Parathyroid adenoma (tissue), 2 donors: ENCODE data around the gene PTPRD.

Source experiments
- H2AFZ ChIP-seq: fragments of 300-600 bp; sonication (generic); one replicate; pipeline ENCODE4 v1.7.0; 2017; ENCODE audit warnings: antibody characterized with exemption, mild to moderate bottlenecking
- H3K27ac ChIP-seq: fragments of 300-600 bp; sonication (generic); one replicate; pipeline ENCODE4 v1.7.0; 2017
- H3K27me3 ChIP-seq: fragments of 300-600 bp; sonication (generic); one replicate; pipeline ENCODE4 v1.7.0; 2017; ENCODE audit warnings: low read length; ENCODE audit not compliant: control insufficient read depth, insufficient read depth
- H3K36me3 ChIP-seq: fragments of 300-600 bp; sonication (generic); one replicate; pipeline ENCODE4 v1.7.0; 2017; ENCODE audit warnings: low read length; ENCODE audit not compliant: control insufficient read depth, insufficient read depth
- H3K4me1 ChIP-seq: fragments of 300-600 bp; sonication (generic); one replicate; pipeline ENCODE4 v1.7.0; 2017; ENCODE audit warnings: control low read depth
- H3K4me2 ChIP-seq: fragments of 300-600 bp; sonication (generic); one replicate; pipeline ENCODE4 v1.7.0; 2017; ENCODE audit warnings: low read length
- H3K4me3 ChIP-seq: fragments of 300-600 bp; sonication (generic); one replicate; pipeline ENCODE4 v1.7.0; 2017; ENCODE audit warnings: low read depth, low read length
- H3K79me2 ChIP-seq: fragments of 300-600 bp; sonication (generic); one replicate; pipeline ENCODE4 v1.7.0; 2017; ENCODE audit warnings: control low read depth
- H3K9ac ChIP-seq: fragments of 300-600 bp; sonication (generic); one replicate; pipeline ENCODE4 v1.7.0; 2017; ENCODE audit warnings: mild to moderate bottlenecking
- H3K9me3 ChIP-seq: fragments of 300-600 bp; sonication (generic); one replicate; pipeline ENCODE4 v1.7.0; 2017; ENCODE audit warnings: low read length; ENCODE audit not compliant: control insufficient read depth
- TF ChIP-seq, protein P1 (sequence below): fragments of 300-600 bp; sonication (generic); IDR thresholded peaks from one replicate; pipeline ENCODE4 v1.7.0; 2017; ENCODE audit warnings: antibody characterized with exemption, mild to moderate bottlenecking
- donor health status: primary hyperparathyroidism.

Gene PTPRD

DNA sequence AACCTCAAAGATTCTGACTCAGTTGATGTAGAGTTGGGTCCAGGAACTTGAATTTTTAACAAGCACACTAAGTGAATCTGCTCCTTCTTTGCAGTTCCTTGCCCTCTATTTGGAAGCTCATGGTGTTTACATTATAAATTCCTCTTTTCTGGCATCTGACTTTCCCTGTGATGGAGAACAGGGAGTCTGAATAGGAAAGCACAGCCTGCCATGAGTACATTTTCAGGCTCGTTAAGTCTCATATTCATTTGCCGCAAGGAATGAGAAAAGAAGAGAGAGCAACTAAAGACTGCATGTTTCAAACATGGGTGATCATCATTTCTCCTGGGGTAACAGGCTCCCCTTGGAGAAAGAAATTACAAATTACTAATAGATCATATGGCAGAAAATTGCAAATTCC is 2345.2 kb downstream of the PTPRD start:
- Histone ChIP-seq H2AFZ (no peak overlapping the region), H3K27me3 (no peaks in the 10 kb centered on the region), H3K9ac (no peak overlapping the region), H3K4me2 (no peak overlapping the region), H3K4me1 (no peaks in the 10 kb centered on the region), H3K9me3 (no peaks in the 10 kb centered on the region), H3K79me2 (no peaks in the 10 kb centered on the region), H3K36me3 (no peaks in the 10 kb centered on the region), H3K27ac (no peak overlapping the region), H3K4me3 (no peak overlapping the region)
- TF ChIP-seq, protein P1, sequence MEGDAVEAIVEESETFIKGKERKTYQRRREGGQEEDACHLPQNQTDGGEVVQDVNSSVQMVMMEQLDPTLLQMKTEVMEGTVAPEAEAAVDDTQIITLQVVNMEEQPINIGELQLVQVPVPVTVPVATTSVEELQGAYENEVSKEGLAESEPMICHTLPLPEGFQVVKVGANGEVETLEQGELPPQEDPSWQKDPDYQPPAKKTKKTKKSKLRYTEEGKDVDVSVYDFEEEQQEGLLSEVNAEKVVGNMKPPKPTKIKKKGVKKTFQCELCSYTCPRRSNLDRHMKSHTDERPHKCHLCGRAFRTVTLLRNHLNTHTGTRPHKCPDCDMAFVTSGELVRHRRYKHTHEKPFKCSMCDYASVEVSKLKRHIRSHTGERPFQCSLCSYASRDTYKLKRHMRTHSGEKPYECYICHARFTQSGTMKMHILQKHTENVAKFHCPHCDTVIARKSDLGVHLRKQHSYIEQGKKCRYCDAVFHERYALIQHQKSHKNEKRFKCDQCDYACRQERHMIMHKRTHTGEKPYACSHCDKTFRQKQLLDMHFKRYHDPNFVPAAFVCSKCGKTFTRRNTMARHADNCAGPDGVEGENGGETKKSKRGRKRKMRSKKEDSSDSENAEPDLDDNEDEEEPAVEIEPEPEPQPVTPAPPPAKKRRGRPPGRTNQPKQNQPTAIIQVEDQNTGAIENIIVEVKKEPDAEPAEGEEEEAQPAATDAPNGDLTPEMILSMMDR: no peak

DNA sequence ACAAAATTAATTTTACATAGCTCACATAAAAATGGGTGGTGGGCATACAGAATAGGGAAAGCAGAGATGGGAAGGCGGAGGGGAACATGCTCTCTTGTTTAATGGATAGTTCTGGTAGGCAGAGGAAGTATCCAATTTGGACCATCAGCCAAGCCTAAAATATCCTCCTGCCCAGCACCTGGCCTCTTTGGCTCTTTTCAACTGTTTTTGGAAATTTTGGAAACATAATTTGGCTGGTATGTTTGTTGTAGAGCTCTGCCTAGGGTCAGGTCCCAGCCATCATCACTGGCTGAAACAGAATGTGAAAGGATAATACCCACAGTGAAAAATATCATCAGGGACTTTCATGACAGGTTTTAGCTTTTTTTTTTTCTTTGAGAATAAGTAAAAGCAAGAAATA is 2345.9 kb downstream of the PTPRD start:
- Histone ChIP-seq H3K36me3 (no peaks in the 10 kb centered on the region), H3K9ac (no peak overlapping the region), H3K4me1 (no peaks in the 10 kb centered on the region), H3K4me2 (no peak overlapping the region), H2AFZ (no peak overlapping the region), H3K27me3 (no peaks in the 10 kb centered on the region), H3K79me2 (no peaks in the 10 kb centered on the region), H3K27ac (no peak overlapping the region), H3K9me3 (no peaks in the 10 kb centered on the region), H3K4me3 (no peak overlapping the region)
- TF ChIP-seq, protein P1: no peak

DNA sequence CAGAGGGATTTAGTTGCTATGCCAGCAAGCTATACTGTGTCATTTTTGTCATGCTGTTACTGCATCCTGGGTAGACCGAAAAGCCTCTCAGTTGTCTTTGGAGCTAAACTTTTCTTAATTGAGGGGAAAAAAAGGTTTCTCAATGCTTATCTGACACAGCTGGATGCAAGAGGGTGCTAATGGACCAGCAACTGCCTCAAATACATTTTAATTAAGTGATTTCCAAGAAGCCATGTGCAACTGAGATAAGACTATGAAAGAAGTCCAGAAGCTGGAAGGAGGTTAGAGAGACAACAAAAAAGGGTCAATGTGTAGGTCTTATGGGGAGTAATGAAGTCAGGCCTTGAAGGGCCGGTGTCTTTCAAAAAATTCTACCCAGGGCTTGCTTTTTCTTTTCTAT is 2347.5 kb downstream of the PTPRD start:
- Histone ChIP-seq H3K27ac (no peak overlapping the region), H2AFZ (no peak overlapping the region), H3K9me3 (no peaks in the 10 kb centered on the region), H3K79me2 (no peaks in the 10 kb centered on the region), H3K4me3 (no peak overlapping the region), H3K4me1 (no peaks in the 10 kb centered on the region), H3K9ac (no peak overlapping the region), H3K27me3 (no peaks in the 10 kb centered on the region), H3K36me3 (no peaks in the 10 kb centered on the region), H3K4me2 (no peak overlapping the region)
- TF ChIP-seq, protein P1: no peak
